H1 (cell line): ENCODE measurements around the gene CNOT3. TPM values are rescaled to one million over a fixed set of nuclear protein-coding genes. Genes with fewer than 3 reads are reported as not detected.
A peak's percentile ranks its signal among the peaks of the same experiment; 100 is the strongest.

Source experiments
- ASH2L ChIP-seq: fragments of 200-600, 300-600 bp; sonication (generic); IDR thresholded peaks from one replicate; pipeline ENCODE4 v1.7.1; 2017; ENCODE audit warnings: low read length
- CHD1 ChIP-seq: IDR thresholded peaks from 2 replicates; pipeline ENCODE4 v1.6.1; 2012; ENCODE audit warnings: low read depth, low read length, improper control_type of control experiment
- CREB1 ChIP-seq: IDR thresholded peaks from 2 replicates; pipeline ENCODE4 v1.6.1; 2012; ENCODE audit warnings: inconsistent platforms
- NRF1 ChIP-seq: IDR thresholded peaks from 2 replicates; pipeline ENCODE4 v1.6.1; 2011; ENCODE audit warnings: mild to moderate bottlenecking, low read depth, low read length, improper control_type of control experiment
- POLR2A ChIP-seq, 2 experiments: IDR thresholded peaks; 1 replicate in 1 of 2; 2 replicates in 1 of 2; pipeline ENCODE4 v1.6.1; 2011; ENCODE audit warnings: low read depth in 2 of 2, low read length in 2 of 2, mild to moderate bottlenecking in 2 of 2; ENCODE audit errors: control extremely low read depth in 1 of 2
- POLR2AphosphoS5 ChIP-seq: IDR thresholded peaks from 2 replicates; pipeline ENCODE4 v1.6.1; 2011; ENCODE audit warnings: low read depth, low read length
- SIRT6 ChIP-seq: IDR thresholded peaks from one replicate; pipeline ENCODE4 v1.7.1; 2012; ENCODE audit warnings: low read length, inconsistent platforms
- SUZ12 ChIP-seq: fragments of 200-600 bp; sonication (generic); IDR thresholded peaks from 2 replicates; pipeline ENCODE4 v1.6.1; 2012; ENCODE audit warnings: mild to moderate bottlenecking, inconsistent platforms, low read length, moderate library complexity, mixed read lengths
- TAF1 ChIP-seq: IDR thresholded peaks from 2 replicates; pipeline ENCODE4 v1.6.1; 2011; ENCODE audit warnings: mild to moderate bottlenecking, low read depth, low read length
- polyA plus RNA-seq, 7 experiments: library from polyadenylated mRNA; depleted of rRNA in 3 of 7; stranded (reverse) in 5 of 7; unstranded in 2 of 7; fragments of >200 nt in 5 of 7; fragments of 200-250 nt in 2 of 7; gene quantifications; 1 replicate in 5 of 7; 2 replicates in 1 of 7; 4 replicates in 1 of 7; pipeline versions ENCODE4 v1.2.1 to v1.2.3, GENCODE V29; 2011 to 2013; ENCODE audit warnings: missing spikeins in 2 of 7, mixed read lengths in 2 of 7
- total RNA-seq: library from RNA; stranded (reverse); fragmentation: NEBNext Ultra II Directional; extraction: Animal tissue kit (Norgen Biotek cat#: 25700); gene quantifications from 2 replicates; pipeline ENCODE4 v1.2.1, GENCODE V29; 2021
- TF ChIP-seq, protein P1 (sequence below): IDR thresholded peaks from 2 replicates; pipeline ENCODE4 v1.6.1; 2012; ENCODE audit warnings: low read length, inconsistent platforms
- TF ChIP-seq, protein P2 (sequence below): IDR thresholded peaks from 2 replicates; pipeline ENCODE4 v1.6.1; 2012; ENCODE audit warnings: inconsistent platforms

Gene CNOT3
- total and polyA plus RNA-seq, 2 of the 8 experiments (the other 6 are each of a cell fraction or from before 2014, with no cell fraction given) = 21.2 to 86.4 TPM

DNA sequence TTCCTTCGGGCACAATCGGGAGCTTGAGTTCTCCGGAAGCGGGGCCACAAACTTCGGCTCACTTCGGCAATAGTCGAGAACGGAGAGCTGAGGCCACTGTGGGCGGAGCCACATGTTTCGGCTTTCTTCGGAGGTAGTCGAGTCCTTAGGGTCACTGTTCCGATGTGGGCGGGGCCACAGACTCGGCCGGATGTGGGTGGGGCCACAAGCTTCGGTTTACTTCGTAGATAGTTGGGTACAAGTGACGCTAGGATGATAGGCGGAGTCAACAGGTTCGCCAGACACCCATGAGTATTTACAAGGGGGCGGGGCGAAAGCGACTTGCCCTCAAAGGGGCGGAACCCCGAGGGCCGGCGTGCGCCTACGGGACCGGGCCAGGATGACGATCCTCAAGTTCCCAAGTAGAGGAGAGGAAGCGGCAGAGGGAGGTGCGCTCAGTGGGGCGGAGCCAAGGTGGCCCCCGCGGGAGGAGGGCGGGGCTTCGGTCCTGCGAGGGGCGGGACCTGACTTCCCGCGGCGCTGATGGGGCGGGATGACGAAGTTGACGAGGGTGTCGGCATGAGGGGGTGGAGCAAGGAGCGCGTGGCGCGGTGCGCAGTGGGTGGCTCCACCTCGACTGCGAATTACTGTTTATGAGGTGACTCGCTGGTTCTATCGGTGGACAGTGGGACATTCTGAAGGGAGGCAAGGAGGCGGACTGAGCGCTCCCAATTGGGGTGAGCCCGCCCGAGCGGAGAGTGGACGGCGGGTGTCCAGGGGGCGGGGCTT, 52.4 kb downstream of the CNOT3 start (continued):
- TF ChIP-seq, protein P1, sequence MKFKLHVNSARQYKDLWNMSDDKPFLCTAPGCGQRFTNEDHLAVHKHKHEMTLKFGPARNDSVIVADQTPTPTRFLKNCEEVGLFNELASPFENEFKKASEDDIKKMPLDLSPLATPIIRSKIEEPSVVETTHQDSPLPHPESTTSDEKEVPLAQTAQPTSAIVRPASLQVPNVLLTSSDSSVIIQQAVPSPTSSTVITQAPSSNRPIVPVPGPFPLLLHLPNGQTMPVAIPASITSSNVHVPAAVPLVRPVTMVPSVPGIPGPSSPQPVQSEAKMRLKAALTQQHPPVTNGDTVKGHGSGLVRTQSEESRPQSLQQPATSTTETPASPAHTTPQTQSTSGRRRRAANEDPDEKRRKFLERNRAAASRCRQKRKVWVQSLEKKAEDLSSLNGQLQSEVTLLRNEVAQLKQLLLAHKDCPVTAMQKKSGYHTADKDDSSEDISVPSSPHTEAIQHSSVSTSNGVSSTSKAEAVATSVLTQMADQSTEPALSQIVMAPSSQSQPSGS = 0 out of 2 replicates have a peak, but pooled peaks have one; percentile 38
- TF ChIP-seq ASH2L = peak; percentile 38
- peak; percentile 85 for TF ChIP-seq CREB1
- peak; percentile 69; the same call in 1 of the 2 replicates for TF ChIP-seq TAF1
- no peak for TF ChIP-seq SIRT6
- TF ChIP-seq NRF1 = peak; percentile 16; the same call in 1 of the 2 replicates
- no peak for TF ChIP-seq CHD1
- peak; percentile 73 to 79; a peak in 2 of 3 replicates for TF ChIP-seq POLR2A (IDR thresholded peaks at IDR 0.05; ENCODE audit: control extremely low read depth in 1 of 2, low read depth in 2 of 2, low read length in 2 of 2)
- TF ChIP-seq POLR2AphosphoS5 = peak; percentile 95
- TF ChIP-seq, protein P2, sequence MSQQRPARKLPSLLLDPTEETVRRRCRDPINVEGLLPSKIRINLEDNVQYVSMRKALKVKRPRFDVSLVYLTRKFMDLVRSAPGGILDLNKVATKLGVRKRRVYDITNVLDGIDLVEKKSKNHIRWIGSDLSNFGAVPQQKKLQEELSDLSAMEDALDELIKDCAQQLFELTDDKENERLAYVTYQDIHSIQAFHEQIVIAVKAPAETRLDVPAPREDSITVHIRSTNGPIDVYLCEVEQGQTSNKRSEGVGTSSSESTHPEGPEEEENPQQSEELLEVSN = peak; percentile 65
- TF ChIP-seq SUZ12 = no peak
